Stimulated activated memory B cell treated with anti-CD40 and anti-IgM and Interleukin-4, amounts not matched to agents 10 μg/mL and 1 μg/mL and 100 μg/mL, for 72 hours (primary cell): ENCODE measurements around the gene TFF2.

Source experiments
- ATAC-seq: fragments of 150-1000 bp; cut with Tn5 transposase; 2 replicates; pipeline ENCODE4 v1.10.0; 2021
- H3K27ac Mint-ChIP-seq: one replicate; pipeline ENCODE4 v1.8.0; 2022; ENCODE audit warnings: mild to moderate bottlenecking, mixed read lengths
- H3K27me3 Mint-ChIP-seq: one replicate; pipeline ENCODE4 v1.8.0; 2022; ENCODE audit warnings: mixed read lengths
- H3K36me3 Mint-ChIP-seq: one replicate; pipeline ENCODE4 v1.8.0; 2022; ENCODE audit warnings: mixed read lengths
- H3K4me1 Mint-ChIP-seq: one replicate; pipeline ENCODE4 v1.8.0; 2022; ENCODE audit warnings: mixed read lengths
- H3K4me3 Mint-ChIP-seq: one replicate; pipeline ENCODE4 v1.8.0; 2022; ENCODE audit warnings: mild to moderate bottlenecking, moderate library complexity, mixed read lengths
- H3K9me3 Mint-ChIP-seq: one replicate; pipeline ENCODE4 v1.8.0; 2022; ENCODE audit warnings: mixed read lengths

The TFF2 gene

DNA sequence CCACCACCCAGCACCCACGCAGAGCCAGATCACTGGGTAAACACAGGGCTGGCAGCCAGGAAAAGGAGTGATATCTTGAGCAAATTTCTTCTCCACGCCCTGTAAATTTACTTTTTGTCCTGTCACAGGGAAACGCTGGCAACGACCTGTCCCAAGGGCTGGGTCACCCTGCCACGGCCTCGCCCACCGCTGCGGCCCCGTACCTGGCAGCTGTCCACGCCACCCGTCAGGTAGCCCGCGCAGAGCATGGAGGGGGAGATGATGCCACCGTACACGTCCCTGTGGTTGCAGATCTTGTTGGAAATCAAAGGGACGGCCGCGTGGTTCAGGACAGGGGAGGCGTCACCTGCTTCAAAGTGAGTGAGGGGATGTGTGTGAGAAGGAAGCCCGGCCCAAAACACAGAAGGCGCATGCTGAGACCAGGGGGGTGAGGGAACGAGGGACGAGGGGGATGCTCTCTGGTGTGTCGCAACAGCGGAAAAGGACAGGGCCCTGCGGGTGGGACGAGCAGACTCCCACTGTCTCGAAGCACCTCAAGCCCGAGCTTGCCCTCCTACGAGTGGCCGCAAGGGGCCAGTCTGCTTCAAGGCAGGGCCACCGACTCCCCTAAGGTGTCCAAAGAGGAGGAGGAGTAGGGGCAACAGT is 25.7 kb upstream of the TFF2 start:
- Mint-ChIP-seq H3K36me3 (no peaks in the 10 kb centered on the region), H3K9me3 (peaks cover 1% of the 10 kb centered on the region), H3K4me3 (no peak overlapping the region), H3K27me3 (peaks cover 63% of the 10 kb centered on the region), H3K27ac (no peak overlapping the region), H3K4me1 (peaks cover 16% of the 10 kb centered on the region)
- ATAC-seq: no peak

DNA sequence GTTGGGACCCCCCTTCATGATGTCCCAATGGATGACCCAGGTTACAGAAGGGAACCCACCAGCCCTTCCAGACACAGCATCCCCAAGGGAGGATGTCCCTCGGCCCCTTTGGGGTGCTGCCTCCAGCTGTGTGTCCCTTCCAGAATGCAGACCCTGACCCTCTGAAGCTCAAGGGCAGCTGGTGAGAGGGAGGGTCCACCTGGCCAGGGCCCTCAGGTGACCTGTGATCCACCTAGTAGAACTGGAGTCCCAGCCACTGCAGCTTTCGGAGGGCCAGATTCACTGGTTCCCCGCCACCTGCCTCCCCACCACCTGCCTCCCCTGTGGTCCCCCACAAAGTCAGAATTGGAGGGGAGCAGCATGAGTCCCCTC is 25.2 kb upstream of the TFF2 start:
- ATAC-seq: no peak
- Mint-ChIP-seq H3K36me3 (no peaks in the 10 kb centered on the region), H3K4me3 (no peak overlapping the region), H3K4me1 (peaks cover 16% of the 10 kb centered on the region), H3K27ac (no peak overlapping the region), H3K9me3 (no peaks in the 10 kb centered on the region), H3K27me3 (peaks cover 68% of the 10 kb centered on the region)

DNA sequence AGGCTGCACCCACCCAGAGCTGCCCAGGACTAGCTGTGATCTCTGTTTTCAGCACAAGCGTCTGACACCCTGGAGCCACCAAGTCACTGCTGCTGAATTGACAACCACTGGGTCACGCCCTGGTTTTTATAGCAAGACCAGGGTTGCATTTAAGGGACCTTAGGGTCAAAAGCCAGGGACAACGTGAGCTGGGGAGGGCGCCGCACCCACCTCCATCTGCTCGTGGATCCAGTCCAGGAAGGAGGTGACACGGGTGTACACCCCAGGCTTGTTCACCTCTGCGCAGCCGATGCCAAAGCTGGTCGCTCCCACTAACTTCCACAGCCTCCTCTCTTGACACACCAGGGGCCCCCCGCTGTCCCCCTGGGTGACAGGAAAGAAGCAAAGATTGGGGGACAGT is 24.7 kb upstream of the TFF2 start:
- peaks cover 16% of the 10 kb centered on the region for H3K4me1 Mint-ChIP-seq
- H3K36me3 Mint-ChIP-seq: no peaks in the 10 kb centered on the region
- H3K27ac Mint-ChIP-seq: peak overlapping the region; percentile 64
- H3K9me3 Mint-ChIP-seq: no peaks in the 10 kb centered on the region
- no peak for ATAC-seq
- H3K27me3 Mint-ChIP-seq: peaks cover 73% of the 10 kb centered on the region
- no peak overlapping the region for H3K4me3 Mint-ChIP-seq

DNA sequence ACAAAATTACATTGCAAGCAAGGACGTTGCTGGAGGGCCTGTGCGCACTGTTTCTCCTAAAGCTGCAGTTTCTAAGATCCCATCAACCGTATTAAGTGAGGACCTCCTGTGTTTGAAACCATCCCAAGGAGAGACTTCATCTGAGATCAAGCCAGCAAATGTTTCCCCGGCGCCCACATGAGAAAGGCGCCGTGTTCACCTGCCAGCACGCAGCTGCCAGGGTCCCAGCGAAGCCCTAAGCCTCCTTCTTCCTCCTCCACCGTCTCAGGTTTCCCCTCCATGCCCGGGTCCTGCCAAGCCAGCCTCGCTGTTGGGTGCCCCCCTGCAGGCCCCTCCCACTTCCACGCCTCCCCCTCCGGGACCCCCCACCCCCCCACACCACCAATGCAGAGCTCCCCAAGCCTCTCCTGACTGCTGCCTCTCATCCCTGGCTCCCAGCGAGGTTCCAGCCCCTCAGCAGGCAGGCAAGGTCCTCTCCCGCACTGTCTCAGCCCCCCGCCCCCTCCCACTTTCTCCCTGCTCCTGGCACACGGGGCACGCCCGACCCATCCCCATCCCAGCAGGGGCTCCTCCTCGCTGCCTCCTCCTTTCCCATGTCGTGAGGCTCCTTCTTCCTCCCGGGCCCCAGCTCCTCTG is 24.2 kb upstream of the TFF2 start:
- peaks cover 78% of the 10 kb centered on the region for H3K27me3 Mint-ChIP-seq
- no peaks in the 10 kb centered on the region for H3K9me3 Mint-ChIP-seq
- peaks cover 15% of the 10 kb centered on the region for H3K4me1 Mint-ChIP-seq
- H3K36me3 Mint-ChIP-seq: no peaks in the 10 kb centered on the region
- no peak overlapping the region for H3K4me3 Mint-ChIP-seq
- no peak for ATAC-seq
- peak overlapping the region; percentile 64 for H3K27ac Mint-ChIP-seq

DNA sequence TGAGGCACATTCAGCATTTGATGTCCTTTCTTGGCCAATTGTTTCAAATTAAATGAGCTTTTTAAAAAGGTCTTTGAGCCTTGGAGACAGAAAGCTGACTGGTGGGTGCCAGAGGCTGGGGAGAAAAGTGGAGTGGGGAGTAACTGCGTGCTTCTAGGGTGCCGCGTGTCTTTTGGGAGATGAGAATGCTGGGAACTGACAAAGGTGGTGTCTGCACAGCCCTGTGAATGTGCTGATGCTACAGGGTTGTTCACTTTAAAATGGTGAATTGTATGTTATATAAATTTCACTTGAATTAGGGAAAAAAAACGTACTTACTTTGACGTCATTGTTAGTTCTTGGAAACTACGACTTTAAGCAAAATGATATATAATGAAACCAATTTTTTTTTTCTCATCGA is 23.7 kb upstream of the TFF2 start:
- Mint-ChIP-seq H3K4me3 (no peak overlapping the region), H3K27me3 (peaks cover 78% of the 10 kb centered on the region), H3K4me1 (peaks cover 9% of the 10 kb centered on the region), H3K27ac (no peak overlapping the region), H3K36me3 (no peaks in the 10 kb centered on the region), H3K9me3 (no peaks in the 10 kb centered on the region)
- no peak for ATAC-seq

DNA sequence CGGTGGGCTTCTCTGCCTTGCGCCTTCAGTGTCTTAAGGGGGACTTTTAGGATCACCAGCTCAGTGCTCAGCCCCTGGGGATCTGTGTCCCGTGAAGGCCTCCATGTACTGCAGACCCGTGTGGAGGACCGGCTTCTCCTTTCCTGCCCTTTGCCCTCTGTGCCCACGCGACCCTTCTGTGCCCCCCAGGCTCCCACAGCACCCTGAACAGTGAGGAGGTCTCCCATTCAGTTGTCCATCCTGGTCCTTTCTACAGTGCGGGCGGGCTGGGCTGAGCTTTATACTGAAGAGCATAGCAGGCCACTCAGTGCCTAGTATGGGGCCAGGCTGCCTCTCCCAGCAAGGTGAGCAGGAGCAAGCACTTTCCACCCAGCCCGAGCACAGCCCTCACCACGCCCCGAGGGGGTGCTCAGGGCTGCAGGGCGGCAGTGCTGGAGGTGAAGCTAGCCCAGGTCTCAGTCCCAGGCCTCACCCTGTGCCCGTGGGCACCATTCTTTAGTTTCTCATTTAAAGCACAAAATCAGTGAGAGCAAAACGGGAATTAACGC is 23.2 kb upstream of the TFF2 start:
- Mint-ChIP-seq H3K4me1 (peaks cover 7% of the 10 kb centered on the region), H3K9me3 (no peaks in the 10 kb centered on the region), H3K27ac (no peak overlapping the region), H3K36me3 (no peaks in the 10 kb centered on the region), H3K4me3 (no peak overlapping the region), H3K27me3 (peaks cover 78% of the 10 kb centered on the region)
- no peak for ATAC-seq

DNA sequence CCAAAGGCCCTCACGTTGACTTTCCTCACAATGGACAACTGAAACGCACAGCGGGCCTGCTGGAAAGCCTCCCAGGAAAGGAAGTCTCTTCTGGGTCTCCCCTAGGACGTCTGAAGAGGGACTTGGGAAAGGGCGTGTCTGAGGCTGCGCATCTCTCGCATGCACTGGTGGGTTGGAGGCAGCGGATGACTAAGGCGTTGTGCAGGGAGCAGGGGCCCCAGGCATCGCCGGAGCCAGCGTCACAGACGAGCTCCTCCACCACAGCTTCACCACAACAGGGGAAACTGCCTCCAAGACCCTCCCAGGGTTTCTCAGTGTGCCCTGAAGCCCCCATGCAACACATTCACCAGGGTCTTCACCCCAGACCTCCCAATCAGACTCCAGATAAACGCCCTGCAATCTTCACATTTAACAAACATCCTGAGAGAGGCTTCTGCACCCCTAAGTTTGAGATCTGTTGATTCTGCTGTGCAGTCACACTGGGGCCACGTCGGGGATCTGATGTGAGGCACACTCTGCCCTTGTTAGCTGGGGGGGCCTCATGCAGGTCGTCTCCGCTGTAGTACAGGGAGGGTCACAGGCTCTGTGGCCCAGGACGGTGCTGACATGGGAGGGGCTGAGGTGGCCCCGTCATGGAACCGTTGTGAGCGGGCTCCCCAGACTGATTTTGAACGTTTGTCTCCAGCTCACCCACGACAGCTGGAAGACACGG is 22.6 kb upstream of the TFF2 start:
- no peaks in the 10 kb centered on the region for H3K36me3 Mint-ChIP-seq
- peaks cover 78% of the 10 kb centered on the region for H3K27me3 Mint-ChIP-seq
- H3K27ac Mint-ChIP-seq: no peak overlapping the region
- no peak for ATAC-seq
- peaks cover 7% of the 10 kb centered on the region for H3K4me1 Mint-ChIP-seq
- no peaks in the 10 kb centered on the region for H3K9me3 Mint-ChIP-seq
- H3K4me3 Mint-ChIP-seq: no peak overlapping the region

DNA sequence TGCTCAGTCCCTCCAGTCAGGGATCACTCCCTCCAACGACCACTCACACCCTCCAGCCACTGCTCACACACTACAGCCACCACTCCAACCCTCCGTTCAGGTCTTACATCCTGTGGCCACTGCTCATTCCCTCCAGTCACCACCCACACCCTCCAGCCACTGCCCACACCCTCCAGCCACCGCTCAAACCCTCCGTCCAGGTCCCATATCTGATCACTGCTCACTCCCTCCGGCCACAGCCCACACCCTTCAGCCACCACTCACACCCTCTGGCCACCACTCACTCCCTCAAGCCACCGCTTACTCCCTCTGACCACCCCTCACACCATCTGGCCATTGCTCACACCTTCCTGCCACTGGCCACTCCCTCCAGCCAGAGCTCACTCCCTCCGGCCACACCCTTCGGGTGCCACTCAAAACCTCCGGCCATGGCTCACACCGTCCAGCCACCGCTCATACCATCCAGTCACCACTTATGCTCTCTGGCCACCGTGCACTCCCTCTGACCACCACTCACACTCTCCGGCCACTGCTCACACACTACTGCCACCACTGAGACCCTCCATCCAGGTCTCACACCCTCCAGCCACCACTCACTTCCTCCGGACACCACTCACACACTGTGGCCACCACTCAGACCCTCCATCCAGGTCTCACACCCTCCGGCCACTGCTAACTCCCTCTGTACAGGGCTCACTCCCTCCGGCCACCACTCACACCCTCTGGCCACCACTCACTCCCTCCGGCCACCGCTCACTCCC is 20.3 kb upstream of the TFF2 start:
- peaks cover 7% of the 10 kb centered on the region for H3K4me1 Mint-ChIP-seq
- H3K36me3 Mint-ChIP-seq: no peaks in the 10 kb centered on the region
- ATAC-seq: peak; percentile 16

DNA sequence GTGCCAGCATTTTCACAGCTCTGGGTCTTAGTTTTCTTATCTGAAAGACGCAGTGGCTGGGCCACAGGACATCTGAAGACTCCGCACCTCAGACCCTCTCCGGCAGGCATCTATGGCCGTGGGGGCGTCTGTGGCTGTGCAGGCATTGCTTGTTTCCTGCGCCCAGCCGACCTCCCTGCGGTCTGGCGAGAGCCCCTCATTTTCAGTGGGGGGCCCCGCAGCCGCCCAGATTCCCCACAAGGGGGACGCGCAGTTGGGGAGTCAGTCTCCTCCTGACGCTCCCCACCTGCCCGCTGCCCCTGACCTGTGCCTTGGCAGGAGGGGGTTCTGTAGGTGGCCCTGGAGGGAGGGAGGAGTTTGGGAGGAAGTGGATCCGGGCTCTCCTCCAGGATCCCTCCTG is 19.0 kb upstream of the TFF2 start:
- no peaks in the 10 kb centered on the region for H3K36me3 Mint-ChIP-seq
- H3K9me3 Mint-ChIP-seq: no peaks in the 10 kb centered on the region
- no peak overlapping the region for H3K27ac Mint-ChIP-seq
- ATAC-seq: no peak
- peaks cover 66% of the 10 kb centered on the region for H3K27me3 Mint-ChIP-seq
- H3K4me1 Mint-ChIP-seq: peaks cover 7% of the 10 kb centered on the region
- H3K4me3 Mint-ChIP-seq: no peak overlapping the region

More for the DNA sequence above, 20.3 kb upstream of the TFF2 start:
- peak overlapping the region; percentile 36 for H3K27ac Mint-ChIP-seq
- H3K4me3 Mint-ChIP-seq: no peak overlapping the region
- no peaks in the 10 kb centered on the region for H3K9me3 Mint-ChIP-seq
- peaks cover 66% of the 10 kb centered on the region for H3K27me3 Mint-ChIP-seq

DNA sequence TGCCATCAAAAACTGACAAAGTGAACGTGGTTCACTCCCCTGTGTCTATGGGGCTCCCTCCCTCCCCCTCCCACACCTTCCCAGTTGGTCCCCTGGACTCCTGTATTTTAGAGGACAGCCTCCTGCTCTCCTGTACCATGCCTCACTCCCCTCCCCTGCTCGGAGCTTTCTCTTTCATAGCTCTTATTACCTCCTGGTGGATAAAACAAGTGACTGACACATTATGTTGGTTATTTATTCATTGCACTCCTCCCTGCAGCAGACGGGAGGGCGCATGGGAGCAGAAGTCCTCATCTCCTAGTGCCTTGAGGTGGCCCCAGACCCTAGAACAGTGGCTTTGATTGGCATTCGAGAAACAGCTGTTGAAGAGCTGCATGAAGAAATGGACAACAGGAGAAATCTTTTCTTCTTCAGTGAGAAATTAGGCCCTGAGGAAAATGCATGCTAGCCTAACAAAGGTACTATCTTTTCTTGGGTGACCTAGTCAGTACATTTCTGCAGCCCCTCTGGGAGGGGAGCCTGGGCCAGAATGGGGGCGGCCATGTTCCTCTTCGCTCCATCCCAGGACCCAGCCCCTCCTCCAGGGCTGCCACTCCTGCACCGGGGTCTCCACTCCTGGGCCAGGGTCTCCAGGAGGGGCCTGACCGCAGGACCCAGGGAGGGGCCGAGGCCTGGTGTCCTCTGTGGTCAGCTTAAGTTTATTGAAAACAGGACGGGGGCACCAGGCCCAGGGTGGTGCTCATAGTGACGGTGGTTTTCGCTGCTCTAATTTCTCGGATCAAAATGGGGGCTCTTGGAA is 16.8 kb upstream of the TFF2 start:
- no peak overlapping the region for H3K4me3 Mint-ChIP-seq
- H3K4me1 Mint-ChIP-seq: no peaks in the 10 kb centered on the region
- H3K9me3 Mint-ChIP-seq: no peaks in the 10 kb centered on the region
- H3K27ac Mint-ChIP-seq: no peak overlapping the region
- no peak for ATAC-seq
- H3K36me3 Mint-ChIP-seq: no peaks in the 10 kb centered on the region
- H3K27me3 Mint-ChIP-seq: peaks cover 66% of the 10 kb centered on the region

DNA sequence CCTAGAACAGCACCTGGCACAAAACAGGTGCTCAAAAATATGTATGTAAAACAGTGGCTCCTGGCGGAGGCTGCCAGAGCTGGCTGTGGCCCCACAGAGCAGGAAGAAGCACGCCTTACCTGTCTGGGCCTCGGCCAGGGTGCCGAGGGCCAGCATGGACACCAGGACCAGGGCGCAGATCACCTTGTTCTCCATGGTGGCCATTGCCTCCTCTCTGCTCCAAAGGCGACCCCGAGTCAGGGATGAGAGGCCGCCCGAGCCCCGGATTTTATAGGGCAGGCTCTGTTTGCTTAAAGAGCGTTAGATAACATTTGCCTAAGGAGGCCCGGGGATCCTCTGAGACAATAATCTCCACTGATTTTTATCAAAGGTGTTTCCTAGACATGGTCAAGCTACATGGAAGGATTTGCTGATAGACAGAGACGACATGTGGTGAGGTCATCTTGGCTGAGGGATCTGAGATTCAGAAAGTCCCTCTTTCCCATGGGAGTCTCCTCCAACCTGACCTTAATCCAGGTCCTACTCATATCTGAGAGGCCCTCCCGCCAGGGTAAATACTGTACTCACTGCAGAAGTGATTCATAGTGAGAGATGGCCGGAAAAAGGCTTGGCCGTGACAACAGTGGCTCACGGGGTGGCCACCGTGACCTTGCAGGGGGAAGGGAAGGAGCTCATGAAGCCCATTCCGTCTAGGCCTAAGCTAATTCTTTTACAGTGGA is 15.7 kb upstream of the TFF2 start, which contains the start of gene TFF1:
TFF1 (minus strand) TSS at position 244 of the 719 bp plus-strand sequence; CDS start at position 204, 40 bp downstream.
- H3K27me3 Mint-ChIP-seq: peaks cover 66% of the 10 kb centered on the region
- ATAC-seq: no peak
- no peak within 1 kb of the TSS for H3K4me3 Mint-ChIP-seq
- H3K36me3 Mint-ChIP-seq: no peaks in the 10 kb centered on the region
- peaks cover 9% of the 10 kb centered on the region for H3K4me1 Mint-ChIP-seq
- no peaks in the 10 kb centered on the region for H3K9me3 Mint-ChIP-seq
- no peak within 1 kb of the TSS for H3K27ac Mint-ChIP-seq

DNA sequence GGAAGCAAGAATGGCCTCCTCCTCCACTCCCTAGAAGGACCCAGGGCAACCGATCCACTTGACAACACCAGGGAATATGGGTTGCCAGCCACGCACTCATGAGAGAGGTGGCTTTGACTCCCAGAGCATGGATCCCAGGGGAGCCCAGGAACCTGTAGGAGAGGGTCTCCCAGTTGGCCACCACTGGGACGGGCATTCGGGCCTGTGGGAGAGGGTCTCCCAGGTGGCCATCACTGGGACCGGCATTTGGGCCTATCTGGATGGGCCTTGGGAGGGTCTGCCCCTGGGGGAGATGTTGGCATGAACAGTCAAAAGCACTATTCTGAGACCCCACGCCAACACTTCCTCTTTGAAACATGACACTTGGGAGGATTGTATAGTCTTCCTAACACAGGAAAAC is 15.0 kb upstream of the TFF2 start:
- Mint-ChIP-seq H3K36me3 (no peaks in the 10 kb centered on the region), H3K4me3 (no peak overlapping the region), H3K4me1 (peaks cover 9% of the 10 kb centered on the region)

DNA sequence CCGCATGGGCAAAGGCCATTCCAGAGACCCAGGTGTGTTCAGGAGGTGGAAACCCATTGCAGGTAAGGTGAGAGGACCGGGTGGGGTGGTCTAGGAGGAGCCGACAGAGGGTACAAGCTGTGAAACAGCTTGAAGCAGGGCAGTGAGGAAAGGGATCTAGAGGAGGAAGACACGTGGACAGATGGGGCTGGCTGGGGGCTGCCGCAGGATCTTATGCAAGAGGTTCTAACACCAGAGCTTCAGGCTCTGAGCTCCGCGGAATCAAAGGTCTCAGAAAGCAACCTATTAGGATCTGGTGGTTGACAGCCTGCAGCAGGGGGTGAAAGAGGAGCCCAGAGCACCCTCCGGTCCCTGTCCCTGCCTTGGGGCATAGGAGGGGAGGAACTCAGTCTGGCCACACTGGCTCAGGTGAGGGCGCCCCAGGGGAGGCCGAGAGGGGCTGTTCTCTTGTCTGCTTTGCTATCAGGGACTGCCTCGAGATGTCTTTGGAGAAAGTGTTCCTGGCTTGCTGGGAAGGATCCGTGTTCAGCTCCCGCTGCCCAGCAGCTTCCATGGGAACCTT is 13.6 kb upstream of the TFF2 start:
- H3K4me3 Mint-ChIP-seq: no peak overlapping the region
- H3K36me3 Mint-ChIP-seq: no peaks in the 10 kb centered on the region
- H3K27me3 Mint-ChIP-seq: peaks cover 65% of the 10 kb centered on the region
- no peak overlapping the region for H3K27ac Mint-ChIP-seq
- H3K4me1 Mint-ChIP-seq: peaks cover 9% of the 10 kb centered on the region
- ATAC-seq: no peak
- no peaks in the 10 kb centered on the region for H3K9me3 Mint-ChIP-seq

More for the DNA sequence above, 15.0 kb upstream of the TFF2 start:
- no peak for ATAC-seq
- Mint-ChIP-seq H3K27me3 (peaks cover 66% of the 10 kb centered on the region), H3K27ac (no peak overlapping the region), H3K9me3 (no peaks in the 10 kb centered on the region)

DNA sequence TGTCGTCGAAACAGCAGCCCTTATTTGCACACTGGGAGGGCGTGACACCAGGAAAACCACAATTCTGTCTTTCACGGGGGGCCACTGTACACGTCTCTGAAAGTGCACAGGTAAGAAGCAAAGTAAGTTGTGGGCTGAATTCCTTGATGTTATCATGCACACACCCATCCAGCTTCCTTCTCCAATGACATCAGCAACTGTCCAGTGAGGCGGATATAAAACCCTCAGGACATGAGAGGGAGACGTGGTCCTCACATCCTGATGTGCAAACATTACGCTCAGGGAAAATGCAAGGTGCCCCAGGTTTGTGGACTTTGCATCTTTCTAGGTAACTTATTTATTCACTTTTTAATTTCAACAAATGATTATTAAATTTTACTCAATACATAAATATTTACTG is 12.5 kb upstream of the TFF2 start:
- no peaks in the 10 kb centered on the region for H3K9me3 Mint-ChIP-seq
- no peak for ATAC-seq
- no peak overlapping the region for H3K4me3 Mint-ChIP-seq
- H3K27ac Mint-ChIP-seq: no peak overlapping the region
- peaks cover 9% of the 10 kb centered on the region for H3K4me1 Mint-ChIP-seq
- peaks cover 76% of the 10 kb centered on the region for H3K27me3 Mint-ChIP-seq
- H3K36me3 Mint-ChIP-seq: no peaks in the 10 kb centered on the region
